ENCODE data around the gene IQCB1. TPM values are rescaled to one million over a fixed set of nuclear protein-coding genes. Genes with fewer than 3 reads are reported as not detected.

The IQCB1 gene
- polyA plus RNA-seq, 1 donor (not counting 4 experiments of a cell fraction or from before 2014, with no cell fraction given): 14.7 TPM

GRCh38 chr3:121752261-121752660, 82.6 kb downstream of the IQCB1 start:
- no peak overlapping the region for H3K4me2 ChIP-seq (ENCODE audit: control insufficient read depth, extremely low read depth, insufficient read depth, low read depth, low read length)
- dilution Hi-C loops (cut with MboI; ENCODE audit: extremely low pct_ligation_motif_present, low sequenced_read_pairs): no loop called here
- DNase-seq (ENCODE audit: low read depth, low spot score): no peak

GRCh38 chr3:121750087-121750415, 84.8 kb downstream of the IQCB1 start:
- TF ChIP-seq CTCF (optimal IDR thresholded peaks at IDR 0.05 in 1 of 3, IDR thresholded peaks at IDR 0.05 in 1 of 3, conservative IDR thresholded peaks at IDR 0.05 in 1 of 3; ENCODE audit: extremely low read depth in 1 of 3, insufficient read depth in 2 of 3, low read length in 3 of 3): no peak
- TF ChIP-seq EZH2 (IDR thresholded peaks at IDR 0.05; ENCODE audit: low read length): no peak
- DNase-seq (ENCODE audit: low read depth, low spot score) (no peak), FAIRE-seq (no peak)
- Histone ChIP-seq H3K4me2 (ENCODE audit: control insufficient read depth, extremely low read depth, insufficient read depth, low read depth, low read length) (peak overlapping the region; percentile 77), H2AFZ (ENCODE audit: control insufficient read depth, low read length) (peak overlapping the region; percentile 83), H3K27me3 (ENCODE audit: control insufficient read depth, extremely low read depth, insufficient read depth, low read length) (no peaks in the 10 kb centered on the region), H3K79me2 (ENCODE audit: control insufficient read depth, insufficient read depth, low read length) (peaks cover 41% of the 10 kb centered on the region), H3K9ac (ENCODE audit: control insufficient read depth, extremely low read depth, insufficient read depth, low read length) (peak overlapping the region; percentile 99), H4K20me1 (ENCODE audit: control insufficient read depth, extremely low read depth, insufficient read depth, low read length) (no peaks in the 10 kb centered on the region), H3K4me1 (ENCODE audit: control insufficient read depth, extremely low read depth, insufficient read depth, low read length) (peaks cover 4% of the 10 kb centered on the region), H3K9me1 (ENCODE audit: control insufficient read depth, extremely low read depth, insufficient read depth, low read length) (no peaks in the 10 kb centered on the region), H3K36me3 (ENCODE audit: control insufficient read depth in 2 of 2, extremely low read depth in 1 of 2, insufficient read depth in 2 of 2, low read length in 2 of 2) (peaks cover 0 to 1% of the 10 kb centered on the region in 2 experiments), H3K27ac (ENCODE audit: control insufficient read depth, insufficient read depth, low read length) (peak overlapping the region; percentile 97), H3K4me3 (ENCODE audit: control insufficient read depth in 2 of 3, extremely low read depth in 1 of 3, insufficient read depth in 2 of 3, low read depth in 1 of 3, low read length in 3 of 3) (peak overlapping the region; percentile 59 to 95 (median 92)), H3K9me3 (ENCODE audit: control insufficient read depth, low read depth, low read length) (no peaks in the 10 kb centered on the region)
- dilution Hi-C loops (cut with MboI; ENCODE audit: extremely low pct_ligation_motif_present, low sequenced_read_pairs): no loop called here

More at GRCh38 chr3:121752261-121752660, 82.6 kb downstream of the IQCB1 start:
- Histone ChIP-seq H4K20me1 (ENCODE audit: control insufficient read depth, extremely low read depth, insufficient read depth, low read length) (no peaks in the 10 kb centered on the region), H3K4me1 (ENCODE audit: control insufficient read depth, extremely low read depth, insufficient read depth, low read length) (peaks cover 4% of the 10 kb centered on the region), H3K36me3 (ENCODE audit: control insufficient read depth in 2 of 2, extremely low read depth in 1 of 2, insufficient read depth in 2 of 2, low read length in 2 of 2) (no peaks in the 10 kb centered on the region), H3K4me3 (ENCODE audit: control insufficient read depth in 2 of 3, extremely low read depth in 1 of 3, insufficient read depth in 2 of 3, low read depth in 1 of 3, low read length in 3 of 3) (no peak overlapping the region), H3K9me1 (ENCODE audit: control insufficient read depth, extremely low read depth, insufficient read depth, low read length) (no peaks in the 10 kb centered on the region), H3K79me2 (ENCODE audit: control insufficient read depth, insufficient read depth, low read length) (peaks cover 25% of the 10 kb centered on the region), H3K27me3 (ENCODE audit: control insufficient read depth, extremely low read depth, insufficient read depth, low read length) (no peaks in the 10 kb centered on the region), H3K27ac (ENCODE audit: control insufficient read depth, insufficient read depth, low read length) (no peak overlapping the region), H2AFZ (ENCODE audit: control insufficient read depth, low read length) (no peak overlapping the region), H3K9me3 (ENCODE audit: control insufficient read depth, low read depth, low read length) (no peaks in the 10 kb centered on the region), H3K9ac (ENCODE audit: control insufficient read depth, extremely low read depth, insufficient read depth, low read length) (no peak overlapping the region)
- no peak for FAIRE-seq
- no peak for TF ChIP-seq EZH2 (IDR thresholded peaks at IDR 0.05; ENCODE audit: low read length)
- no peak for TF ChIP-seq CTCF (optimal IDR thresholded peaks at IDR 0.05 in 1 of 3, IDR thresholded peaks at IDR 0.05 in 1 of 3, conservative IDR thresholded peaks at IDR 0.05 in 1 of 3; ENCODE audit: extremely low read depth in 1 of 3, insufficient read depth in 2 of 3, low read length in 3 of 3)

Measured in keratinocyte (primary cell).